Endothelial cell of hepatic sinusoid (primary cell): ENCODE results near the gene NR6A1.

ENCODE experiments used
- in situ Hi-C: cut with HindIII; loops from 2 replicates; pipeline ENCODE4 v1.10.0; 2017; ENCODE audit warnings: low sequenced_read_pairs

Gene NR6A1

GRCh38 chr9:124778575-124779367, 7.7 kb upstream of the NR6A1 start:
- in situ Hi-C loops, result no loop called here

GRCh38 chr9:124776954-124777648, 6.0 kb upstream of the NR6A1 start, which contains the start of gene OLFML2A:
TSS of gene OLFML2A (plus strand) at chr9:124777133. CDS start at chr9:124777271, 138 bp downstream.
- in situ Hi-C loops, result no loop called here

DNA sequence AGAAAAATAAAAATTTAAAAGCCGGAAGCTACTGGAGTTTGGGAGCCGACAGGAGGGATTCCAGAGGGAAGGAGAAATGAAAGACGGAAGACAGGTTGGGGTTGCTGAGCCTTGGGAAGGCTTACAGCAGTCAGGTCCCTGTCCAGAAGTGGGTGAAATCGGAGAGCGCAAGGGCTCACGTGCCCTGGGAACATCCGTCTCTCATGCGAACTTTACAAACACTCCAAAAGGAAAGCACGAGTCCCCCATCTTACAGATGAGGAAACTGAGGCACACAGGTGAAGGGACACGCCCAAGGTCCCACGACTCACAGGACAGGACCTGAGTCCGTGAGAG, 5.5 kb upstream of the NR6A1 start:
- in situ Hi-C loops, result no loop called here

DNA sequence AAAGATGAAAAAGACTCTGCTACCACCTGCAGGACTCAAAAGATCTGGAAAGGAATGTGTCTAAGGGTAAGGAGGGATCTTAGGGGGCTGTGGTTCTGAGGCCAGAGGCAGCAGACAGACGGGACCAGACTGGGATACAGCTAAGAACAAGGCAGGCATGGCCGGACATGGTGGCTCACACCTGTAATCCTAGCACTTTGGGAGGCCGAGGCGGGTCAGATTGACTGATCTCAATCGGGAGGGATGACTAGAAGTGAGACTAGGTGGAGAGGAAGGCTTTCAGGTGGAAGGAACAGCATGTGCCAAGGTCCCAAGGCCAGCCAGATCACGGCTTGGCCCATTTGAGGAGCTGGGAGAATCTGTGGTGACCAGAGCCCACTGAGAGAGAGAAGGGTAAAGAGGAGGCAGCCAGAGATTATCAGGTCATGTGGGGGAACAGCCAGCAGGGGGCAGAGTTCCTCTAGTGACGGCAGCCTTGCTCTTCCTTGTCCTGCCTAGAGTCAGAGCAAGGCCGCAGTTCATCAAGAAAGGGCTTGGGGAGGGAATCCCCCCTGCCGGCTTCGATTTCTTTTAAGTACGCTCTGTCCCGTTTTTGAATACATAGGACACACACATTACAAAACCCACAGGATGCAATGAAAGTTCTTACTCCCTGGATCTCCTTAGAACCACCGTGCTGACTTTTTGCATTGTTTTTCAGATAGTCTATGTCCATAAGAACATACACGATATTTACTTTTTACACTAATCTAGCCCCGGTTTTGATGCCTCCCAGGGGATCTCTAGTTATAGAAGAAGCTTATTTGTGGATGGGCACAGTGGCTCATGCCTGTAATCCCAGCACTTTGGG, 3.2 kb upstream of the NR6A1 start:
- in situ Hi-C loops, result loop anchor here (5.0 kb wide), 1 partner anchor 98 kb away; no protein-coding TSS in a partner anchor

DNA sequence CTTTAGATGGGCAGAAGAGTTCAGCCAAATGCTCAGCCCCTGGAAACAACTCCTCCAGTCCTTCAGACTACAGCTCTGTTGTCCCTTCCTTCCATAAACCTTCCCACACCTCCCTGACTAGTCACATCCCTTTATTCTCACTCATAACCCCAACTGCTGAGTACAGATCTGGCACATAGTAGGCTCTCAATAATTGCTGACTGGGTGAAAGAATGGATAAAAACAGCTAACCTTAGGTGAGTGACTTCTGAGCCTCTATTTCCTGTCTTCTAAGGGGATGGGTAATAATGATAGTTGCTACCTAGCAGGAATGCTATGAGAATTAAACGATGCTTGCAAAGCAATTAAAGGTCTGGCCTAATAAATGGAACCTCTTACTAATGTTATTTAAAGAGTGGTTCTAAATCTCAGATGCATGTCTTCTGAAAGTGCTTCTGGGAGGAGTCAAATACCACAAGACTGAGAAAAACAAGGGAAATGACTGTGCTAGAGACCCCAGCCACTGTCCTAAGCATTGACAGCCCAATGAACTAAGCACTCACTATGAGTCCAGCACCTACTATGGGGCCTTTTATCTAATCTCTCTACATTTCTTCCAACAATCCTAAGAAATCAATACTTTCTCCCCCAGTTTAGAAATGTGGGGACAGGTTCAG, 2.5 kb upstream of the NR6A1 start:
- in situ Hi-C loops, result loop anchor here (5.0 kb wide), 1 partner anchor 99 kb away; no protein-coding TSS in a partner anchor

DNA sequence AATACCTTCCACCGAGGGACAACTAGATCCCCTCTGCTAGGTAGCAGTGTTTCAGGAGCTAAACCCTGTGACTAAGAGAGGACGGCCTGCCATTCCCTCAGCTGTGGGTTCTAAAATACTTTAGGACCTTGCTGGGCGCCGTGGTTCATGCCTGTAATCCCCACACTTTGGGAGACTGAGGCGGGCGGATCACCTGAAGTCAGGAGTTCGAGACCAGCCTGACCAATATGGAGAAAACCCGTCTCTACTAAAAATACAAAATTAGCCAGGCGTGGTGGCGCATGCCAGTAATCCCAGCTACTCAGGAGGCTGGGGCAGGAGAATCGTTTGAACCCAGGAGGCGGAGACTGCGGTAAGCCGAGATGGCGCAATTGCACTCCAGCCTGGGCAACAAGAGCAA, 1.8 kb upstream of the NR6A1 start:
- in situ Hi-C loops, result loop anchor here (5.0 kb wide), 1 partner anchor 99 kb away; no protein-coding TSS in a partner anchor

- in situ Hi-C loops, result loop anchor here (5.0 kb wide), 1 partner anchor 100 kb away; no protein-coding TSS in a partner anchor
Measured at GRCh38 chr9:124771867-124772679, 962 bp upstream of the NR6A1 start.

DNA sequence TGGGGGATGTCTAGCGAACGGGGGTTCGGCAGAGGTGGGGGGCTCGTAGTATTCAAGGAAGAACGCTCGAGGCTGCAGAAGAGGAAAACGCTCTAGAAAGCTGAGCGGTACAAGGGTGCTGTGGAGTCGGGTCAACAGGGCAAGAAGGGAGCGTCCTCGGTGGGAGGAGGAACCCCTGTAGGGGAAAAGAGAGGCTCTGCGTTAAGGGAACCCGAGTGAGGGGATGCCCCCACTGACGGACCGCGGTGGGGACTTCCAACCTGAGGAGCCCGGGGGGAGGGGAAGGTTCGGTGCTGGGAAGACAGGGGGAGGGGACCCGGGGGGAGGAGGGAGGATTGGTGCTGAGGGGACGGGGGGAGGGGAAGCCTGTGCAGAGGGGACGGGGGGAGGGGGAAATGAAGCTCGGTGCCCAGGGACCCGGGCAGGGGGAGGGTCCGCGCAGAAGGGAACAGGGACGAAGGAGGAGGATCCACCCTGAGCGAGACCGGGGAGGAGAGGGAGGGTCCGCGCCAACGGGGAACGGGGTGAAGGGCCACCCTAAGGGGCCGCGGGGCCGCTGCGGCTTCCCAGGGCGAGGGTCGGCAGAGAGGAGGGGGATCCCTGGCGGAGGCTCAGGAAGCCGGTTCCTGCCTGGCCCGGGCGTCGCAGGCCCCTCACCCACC, 621 bp downstream of the NR6A1 start:
- in situ Hi-C loops, result loop anchor here (5.0 kb wide), 1 partner anchor 102 kb away; no protein-coding TSS in a partner anchor

DNA sequence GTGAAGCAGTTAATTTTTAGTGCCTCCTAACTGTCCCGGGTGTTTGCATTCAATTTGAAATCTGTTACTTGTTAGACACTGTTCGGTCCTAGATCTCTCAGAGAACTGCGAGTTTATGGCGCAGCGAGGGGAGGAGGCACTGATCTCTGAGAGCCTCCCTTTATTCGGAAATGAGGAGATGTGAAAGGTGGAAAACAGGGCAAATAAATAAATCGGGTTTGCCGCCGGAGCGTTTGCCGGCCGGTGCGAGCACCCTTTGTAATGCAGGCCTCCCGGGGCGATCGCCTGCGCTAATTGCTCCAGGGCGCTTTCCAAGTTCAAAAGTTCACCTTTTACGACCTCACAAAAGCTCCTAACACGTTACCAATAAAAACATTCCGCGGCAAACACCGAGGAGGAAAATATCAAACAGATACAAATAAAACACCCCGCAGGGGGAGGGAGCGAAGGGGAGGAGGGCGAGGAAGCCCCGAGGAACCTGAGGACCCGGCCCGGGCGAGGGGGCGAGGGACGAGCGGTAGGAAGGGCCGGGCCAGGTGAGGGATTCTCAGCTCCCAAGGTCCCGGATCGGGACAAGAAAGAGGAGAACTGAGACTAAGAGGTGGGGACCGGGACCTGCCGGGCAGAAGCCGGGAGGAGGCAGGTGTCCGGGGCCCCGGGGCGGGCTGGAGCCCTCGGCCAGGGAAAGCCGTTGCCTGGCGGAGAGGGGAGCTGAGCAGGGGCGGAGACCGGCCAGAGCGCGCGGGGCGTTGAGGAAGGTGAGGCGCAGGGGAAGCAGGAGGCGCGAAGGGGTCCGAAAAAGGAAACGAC, 1.4 kb downstream of the NR6A1 start:
- in situ Hi-C loops, result loop anchor here (5.0 kb wide), 2 partner anchors 42 to 103 kb away; no protein-coding TSS in a partner anchor

GRCh38 chr9:124768750-124769548, 2.2 kb downstream of the NR6A1 start:
- in situ Hi-C loops, result loop anchor here (5.0 kb wide), 1 partner anchor 42 kb away; no protein-coding TSS in a partner anchor

GRCh38 chr9:124768334-124768733, 2.8 kb downstream of the NR6A1 start:
- in situ Hi-C loops, result loop anchor here (5.0 kb wide), 1 partner anchor 41 kb away; no protein-coding TSS in a partner anchor

DNA sequence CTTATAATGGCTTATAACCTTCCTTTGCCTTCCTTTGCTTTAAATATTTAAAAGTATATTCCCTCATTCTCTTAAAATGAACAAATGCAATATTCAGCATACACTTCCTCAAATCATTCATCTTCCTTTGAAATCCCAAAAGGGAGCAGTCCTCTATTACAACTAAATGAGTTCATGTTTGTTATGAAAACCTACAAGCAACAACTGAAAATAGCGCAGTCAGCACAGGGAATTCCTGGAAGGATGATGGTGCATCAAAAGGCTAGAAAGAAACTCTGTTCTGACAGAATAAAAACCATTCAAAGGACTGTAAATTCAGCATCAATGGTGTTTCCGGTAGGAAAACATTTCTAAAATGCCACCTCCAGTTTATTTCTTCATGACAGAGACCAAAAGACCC, 3.3 kb downstream of the NR6A1 start:
- in situ Hi-C loops, result loop anchor here (5.0 kb wide), 1 partner anchor 41 kb away; no protein-coding TSS in a partner anchor

DNA sequence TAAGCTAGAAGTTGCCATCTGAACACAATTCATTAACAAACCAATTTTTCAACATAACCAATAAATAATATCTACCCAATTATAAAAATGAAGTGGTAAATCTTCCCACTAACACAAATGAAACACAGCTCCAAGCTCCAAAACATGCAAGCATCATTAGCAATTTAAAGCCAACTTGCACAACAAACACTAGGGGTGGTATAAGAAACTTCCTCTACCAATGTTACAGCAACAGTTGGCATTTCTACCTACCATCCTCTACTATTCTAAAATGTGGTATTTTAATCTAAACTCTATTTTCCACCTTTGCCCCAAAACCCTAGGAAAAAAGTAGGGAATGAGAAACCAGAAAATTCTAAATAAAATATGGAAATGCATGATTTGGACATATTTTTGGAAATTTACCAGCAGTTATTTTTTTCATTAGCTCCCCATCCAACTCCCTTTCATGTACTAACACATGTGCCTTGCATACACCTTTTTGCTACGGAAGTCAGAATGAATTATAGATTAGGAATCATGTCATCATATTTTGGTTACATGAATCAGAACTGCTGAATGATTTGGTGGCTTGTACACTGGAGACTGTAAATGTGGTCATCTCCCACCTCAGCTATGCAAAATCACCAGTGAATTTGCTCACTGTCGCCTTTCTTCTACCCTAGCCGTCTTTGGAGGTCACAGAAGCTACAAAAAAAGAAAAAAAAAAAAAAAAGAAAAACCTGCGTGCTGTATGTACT, 4.1 kb downstream of the NR6A1 start:
- in situ Hi-C loops, result loop anchor here (5.0 kb wide), 1 partner anchor 40 kb away; no protein-coding TSS in a partner anchor

- in situ Hi-C loops, result loop anchor here (5.0 kb wide), 1 partner anchor 39 kb away; no protein-coding TSS in a partner anchor
Measured at GRCh38 chr9:124766326-124766725, 4.8 kb downstream of the NR6A1 start.

DNA sequence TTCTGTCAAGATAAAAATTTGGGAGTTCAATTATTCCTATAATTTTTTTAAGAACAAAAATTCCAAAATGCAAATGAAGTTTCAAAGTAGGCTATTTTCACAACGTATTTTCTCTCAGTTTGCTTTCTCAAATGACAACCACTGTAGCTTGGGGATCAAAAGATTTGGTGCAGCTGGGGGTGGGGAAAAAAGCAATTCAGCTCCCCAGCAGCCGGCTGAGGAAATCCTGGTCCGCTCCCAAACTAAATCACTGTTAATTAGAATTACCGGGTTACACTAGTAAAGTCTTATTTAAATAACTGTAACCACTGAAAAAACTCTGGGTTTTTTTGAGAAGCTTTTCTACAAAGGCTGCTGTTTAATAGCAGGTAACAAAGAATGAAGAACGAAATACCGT, 5.7 kb downstream of the NR6A1 start:
- in situ Hi-C loops, result loop anchor here (5.0 kb wide), 1 partner anchor 38 kb away; no protein-coding TSS in a partner anchor

- in situ Hi-C loops, result loop anchor here (5.0 kb wide), 1 partner anchor 38 kb away; no protein-coding TSS in a partner anchor
Measured at GRCh38 chr9:124764774-124765438, 6.2 kb downstream of the NR6A1 start.
